SH-SY5Y (cell line): ENCODE data around the gene PYCR2.

Experiments
- GATA2 ChIP-seq: IDR thresholded peaks from 2 replicates; pipeline ENCODE4 v1.6.1; 2011; ENCODE audit warnings: mild to moderate bottlenecking, low read depth, low read length
- GATA3 ChIP-seq: IDR thresholded peaks from 2 replicates; pipeline ENCODE4 v1.6.1; 2011; ENCODE audit warnings: low read depth, mild to moderate bottlenecking, low read length, moderate library complexity

DNA sequence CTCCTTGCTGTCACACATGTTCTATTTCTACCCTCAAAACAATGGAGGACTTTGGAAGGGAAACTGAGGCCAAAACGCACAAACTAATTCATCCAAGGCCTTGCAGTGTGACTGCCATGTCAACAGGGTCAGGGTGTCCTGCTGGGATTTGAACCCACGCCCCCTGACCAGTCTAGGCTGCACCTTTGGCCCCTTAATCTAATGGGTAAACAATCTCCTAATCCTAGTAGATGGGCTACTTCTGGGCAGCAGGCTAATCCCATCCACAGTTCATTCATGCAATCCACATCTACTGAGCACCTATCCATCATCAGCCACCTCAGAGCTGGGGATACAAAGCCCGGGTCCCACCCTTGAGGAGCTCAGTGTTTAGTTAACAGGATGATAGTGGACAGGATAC lies 34.0 kb upstream of the PYCR2 start:
- TF ChIP-seq GATA2 (no peak), GATA3 (no peak)
